T-helper 2 cell treated with Interferon-gamma antibody and Interleukin-4, amounts not matched to agents 5 μg/mL and 100 μg/mL, for 36 hours (primary cell): ENCODE measurements around the gene ZEB1.

Source experiments
- DNase-seq: peaks from one replicate; pipeline ENCODE4 v3.0.0; 2021; ENCODE audit warnings: low spot score
- H3K27ac Mint-ChIP-seq: one replicate; pipeline ENCODE4 v1.8.0; 2021; ENCODE audit warnings: mild to moderate bottlenecking, mixed read lengths
- H3K27me3 Mint-ChIP-seq: one replicate; pipeline ENCODE4 v1.8.0; 2021; ENCODE audit warnings: low read depth, mixed read lengths
- H3K36me3 Mint-ChIP-seq: one replicate; pipeline ENCODE4 v1.8.0; 2021; ENCODE audit warnings: low read depth, mixed read lengths
- H3K4me1 Mint-ChIP-seq: one replicate; pipeline ENCODE4 v1.8.0; 2021; ENCODE audit warnings: low read depth, mixed read lengths
- H3K4me3 Mint-ChIP-seq: one replicate; pipeline ENCODE4 v1.8.0; 2022; ENCODE audit warnings: mild to moderate bottlenecking, moderate library complexity, mixed read lengths
- H3K9me3 Mint-ChIP-seq: one replicate; pipeline ENCODE4 v1.8.0; 2021; ENCODE audit warnings: mixed read lengths

The ZEB1 gene

GRCh38 chr10:31431021-31431420 is 112.0 kb downstream of the ZEB1 start:
- Mint-ChIP-seq H3K4me3 (no peak overlapping the region), H3K9me3 (peaks cover 33% of the 10 kb centered on the region), H3K4me1 (peaks cover 10% of the 10 kb centered on the region), H3K27me3 (no peaks in the 10 kb centered on the region), H3K36me3 (peaks cover 39% of the 10 kb centered on the region), H3K27ac (no peak overlapping the region)
- DNase-seq, result no peak

GRCh38 chr10:31437959-31438358 is 118.9 kb downstream of the ZEB1 start:
- no peak overlapping the region for H3K27ac Mint-ChIP-seq

GRCh38 chr10:31451766-31452165 is 132.8 kb downstream of the ZEB1 start:
- Mint-ChIP-seq H3K9me3 (peaks cover 42% of the 10 kb centered on the region), H3K27ac (no peak overlapping the region)

More at GRCh38 chr10:31437959-31438358, 118.9 kb downstream of the ZEB1 start:
- DNase-seq, result no peak
- Mint-ChIP-seq H3K4me3 (no peak overlapping the region), H3K27me3 (no peaks in the 10 kb centered on the region), H3K4me1 (peaks cover 2% of the 10 kb centered on the region), H3K36me3 (peaks cover 48% of the 10 kb centered on the region), H3K9me3 (peaks cover 43% of the 10 kb centered on the region)

GRCh38 chr10:31456468-31456867 is 137.5 kb downstream of the ZEB1 start:
- Mint-ChIP-seq H3K9me3 (peaks cover 45% of the 10 kb centered on the region), H3K36me3 (peaks cover 42% of the 10 kb centered on the region), H3K4me1 (peaks cover 1% of the 10 kb centered on the region), H3K27ac (no peak overlapping the region), H3K27me3 (no peaks in the 10 kb centered on the region), H3K4me3 (no peak overlapping the region)
- no peak for DNase-seq

More at GRCh38 chr10:31451766-31452165, 132.8 kb downstream of the ZEB1 start:
- no peaks in the 10 kb centered on the region for H3K27me3 Mint-ChIP-seq
- DNase-seq, result no peak
- H3K4me3 Mint-ChIP-seq, result no peak overlapping the region
- H3K36me3 Mint-ChIP-seq, result peaks cover 46% of the 10 kb centered on the region
- H3K4me1 Mint-ChIP-seq, result peaks cover 1% of the 10 kb centered on the region

- Mint-ChIP-seq H3K9me3 (peaks cover 50% of the 10 kb centered on the region), H3K27me3 (no peaks in the 10 kb centered on the region), H3K4me1 (peaks cover 1% of the 10 kb centered on the region), H3K4me3 (no peak overlapping the region), H3K36me3 (peaks cover 50% of the 10 kb centered on the region), H3K27ac (no peak overlapping the region)
- no peak for DNase-seq
Observed at GRCh38 chr10:31457858-31458257, 138.8 kb downstream of the ZEB1 start.

- peaks cover 50% of the 10 kb centered on the region for H3K9me3 Mint-ChIP-seq
- H3K4me3 Mint-ChIP-seq, result no peak overlapping the region
- DNase-seq, result no peak
- H3K27me3 Mint-ChIP-seq, result no peaks in the 10 kb centered on the region
- peaks cover 49% of the 10 kb centered on the region for H3K36me3 Mint-ChIP-seq
- peaks cover 1% of the 10 kb centered on the region for H3K4me1 Mint-ChIP-seq
- no peak overlapping the region for H3K27ac Mint-ChIP-seq
Observed at GRCh38 chr10:31458974-31459373, 140.0 kb downstream of the ZEB1 start.

GRCh38 chr10:31460242-31460641 is 141.2 kb downstream of the ZEB1 start:
- Mint-ChIP-seq H3K36me3 (peaks cover 44% of the 10 kb centered on the region), H3K27ac (no peak overlapping the region), H3K4me1 (no peaks in the 10 kb centered on the region), H3K9me3 (peaks cover 44% of the 10 kb centered on the region), H3K27me3 (no peaks in the 10 kb centered on the region), H3K4me3 (no peak overlapping the region)
- no peak for DNase-seq

- peaks cover 73% of the 10 kb centered on the region for H3K9me3 Mint-ChIP-seq
- no peak for DNase-seq
- H3K36me3 Mint-ChIP-seq, result peaks cover 81% of the 10 kb centered on the region
- H3K4me1 Mint-ChIP-seq, result no peaks in the 10 kb centered on the region
- H3K27me3 Mint-ChIP-seq, result no peaks in the 10 kb centered on the region
- no peak overlapping the region for H3K27ac Mint-ChIP-seq
- no peak overlapping the region for H3K4me3 Mint-ChIP-seq
Observed at GRCh38 chr10:31464552-31464951, 145.5 kb downstream of the ZEB1 start.

GRCh38 chr10:31466313-31466712 is 147.3 kb downstream of the ZEB1 start:
- no peak overlapping the region for H3K4me3 Mint-ChIP-seq
- no peaks in the 10 kb centered on the region for H3K4me1 Mint-ChIP-seq
- no peak for DNase-seq
- H3K27me3 Mint-ChIP-seq, result no peaks in the 10 kb centered on the region
- peaks cover 62% of the 10 kb centered on the region for H3K9me3 Mint-ChIP-seq
- H3K27ac Mint-ChIP-seq, result no peak overlapping the region
- H3K36me3 Mint-ChIP-seq, result peaks cover 73% of the 10 kb centered on the region

- H3K27me3 Mint-ChIP-seq, result no peaks in the 10 kb centered on the region
- H3K36me3 Mint-ChIP-seq, result peaks cover 60% of the 10 kb centered on the region
- H3K27ac Mint-ChIP-seq, result no peak overlapping the region
- no peaks in the 10 kb centered on the region for H3K4me1 Mint-ChIP-seq
- H3K9me3 Mint-ChIP-seq, result peaks cover 49% of the 10 kb centered on the region
- no peak for DNase-seq
- no peak overlapping the region for H3K4me3 Mint-ChIP-seq
Observed at GRCh38 chr10:31467791-31468535, 148.9 kb downstream of the ZEB1 start.

- no peak for DNase-seq
- Mint-ChIP-seq H3K4me3 (no peak overlapping the region), H3K27ac (no peak overlapping the region), H3K27me3 (no peaks in the 10 kb centered on the region), H3K9me3 (peaks cover 44% of the 10 kb centered on the region), H3K36me3 (peaks cover 55% of the 10 kb centered on the region), H3K4me1 (no peaks in the 10 kb centered on the region)
Observed at GRCh38 chr10:31468536-31468859, 149.5 kb downstream of the ZEB1 start.

- peaks cover 27% of the 10 kb centered on the region for H3K36me3 Mint-ChIP-seq
- DNase-seq, result no peak
- peaks cover 12% of the 10 kb centered on the region for H3K4me1 Mint-ChIP-seq
- no peaks in the 10 kb centered on the region for H3K27me3 Mint-ChIP-seq
- no peak overlapping the region for H3K27ac Mint-ChIP-seq
- peaks cover 33% of the 10 kb centered on the region for H3K9me3 Mint-ChIP-seq
- H3K4me3 Mint-ChIP-seq, result no peak overlapping the region
Observed at GRCh38 chr10:31475519-31475918, 156.5 kb downstream of the ZEB1 start.

- Mint-ChIP-seq H3K36me3 (peaks cover 27% of the 10 kb centered on the region), H3K9me3 (peaks cover 33% of the 10 kb centered on the region), H3K4me3 (no peak overlapping the region), H3K27me3 (no peaks in the 10 kb centered on the region), H3K4me1 (peaks cover 12% of the 10 kb centered on the region), H3K27ac (no peak overlapping the region)
- DNase-seq, result no peak
Observed at GRCh38 chr10:31476088-31476487, 157.1 kb downstream of the ZEB1 start.

GRCh38 chr10:31477584-31477983 is 158.6 kb downstream of the ZEB1 start:
- H3K4me1 Mint-ChIP-seq, result peaks cover 14% of the 10 kb centered on the region
- peaks cover 28% of the 10 kb centered on the region for H3K36me3 Mint-ChIP-seq
- H3K27ac Mint-ChIP-seq, result no peak overlapping the region
- no peak for DNase-seq
- H3K27me3 Mint-ChIP-seq, result no peaks in the 10 kb centered on the region
- H3K9me3 Mint-ChIP-seq, result peaks cover 33% of the 10 kb centered on the region
- no peak overlapping the region for H3K4me3 Mint-ChIP-seq

GRCh38 chr10:31479752-31480151 is 160.7 kb downstream of the ZEB1 start:
- Mint-ChIP-seq H3K36me3 (peaks cover 38% of the 10 kb centered on the region), H3K27me3 (no peaks in the 10 kb centered on the region), H3K4me1 (peaks cover 14% of the 10 kb centered on the region), H3K27ac (no peak overlapping the region), H3K4me3 (no peak overlapping the region), H3K9me3 (peaks cover 33% of the 10 kb centered on the region)
- no peak for DNase-seq
